ENCODE data around the gene BDH1.

GRCh38 chr3:197567904-197568681 lies 12.3 kb upstream of the BDH1 start:
- TF ChIP-seq CTCF (IDR thresholded peaks at IDR 0.05), result no peak
- no peak for TF ChIP-seq POLR2AphosphoS5 (IDR thresholded peaks at IDR 0.05)

Measured in breast epithelium (tissue), 3 donors.